Stimulated activated CD8-positive, alpha-beta memory T cell treated with anti-CD3 and anti-CD28 coated beads, Interleukin-15, amount 100 ng/mL, for 4 hours (primary cell): ENCODE results near the gene IPO9.

Experiments
- DNase-seq, 2 donors: peaks; one replicate each; pipeline ENCODE4 v3.0.0-alpha.2; 2020; ENCODE audit warnings: low read depth in 2 of 2

Gene IPO9

DNA sequence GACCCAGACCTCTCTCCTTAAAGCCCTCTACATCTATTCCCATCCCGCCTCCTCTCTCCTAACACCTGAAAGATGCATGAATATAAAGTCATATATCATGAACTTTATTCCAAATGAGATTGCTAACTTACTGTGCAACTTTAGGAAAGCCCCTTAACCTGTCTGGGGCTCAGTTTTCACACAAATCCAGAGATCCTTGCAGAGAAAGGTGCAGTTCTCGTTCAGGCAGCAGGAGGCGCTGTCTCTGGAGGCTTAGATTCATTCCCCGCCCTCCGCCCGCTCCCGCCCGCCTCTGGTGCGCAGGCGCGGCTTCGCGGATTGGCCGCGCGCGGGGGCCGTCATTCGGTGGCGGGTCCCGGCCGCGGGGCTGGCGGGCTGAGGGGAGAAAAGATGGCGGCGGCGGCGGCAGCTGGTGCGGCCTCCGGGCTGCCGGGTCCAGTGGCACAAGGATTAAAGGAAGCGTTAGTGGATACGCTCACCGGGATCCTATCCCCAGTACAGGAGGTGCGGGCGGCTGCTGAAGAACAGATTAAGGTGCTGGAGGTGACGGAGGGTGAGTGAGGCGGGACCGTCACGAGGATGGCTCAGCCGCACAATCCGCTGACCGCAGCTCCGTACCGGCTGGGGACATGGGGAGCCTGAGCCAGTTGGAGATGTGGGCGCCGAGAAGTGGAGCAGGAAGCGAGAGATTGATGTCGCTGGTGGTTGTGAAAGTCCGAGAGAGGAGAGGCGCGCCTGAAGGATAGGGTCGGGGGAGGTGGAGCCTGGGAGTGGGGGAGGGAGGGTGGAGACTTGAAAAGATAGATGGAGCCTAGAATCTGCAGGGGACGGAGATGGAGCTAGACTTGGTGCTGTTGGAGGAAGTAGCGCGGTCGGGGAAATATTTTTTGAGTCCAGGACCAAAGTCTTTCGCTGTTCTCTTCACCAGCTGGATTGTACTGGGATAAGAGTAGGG, at the start of gene IPO9:
Gene IPO9, plus strand, starts transcription at position 338 of the 955 bp plus-strand sequence. Its CDS starts 53 bp downstream, at position 391.
- peak; percentile 86 to 88 for DNase-seq

DNA sequence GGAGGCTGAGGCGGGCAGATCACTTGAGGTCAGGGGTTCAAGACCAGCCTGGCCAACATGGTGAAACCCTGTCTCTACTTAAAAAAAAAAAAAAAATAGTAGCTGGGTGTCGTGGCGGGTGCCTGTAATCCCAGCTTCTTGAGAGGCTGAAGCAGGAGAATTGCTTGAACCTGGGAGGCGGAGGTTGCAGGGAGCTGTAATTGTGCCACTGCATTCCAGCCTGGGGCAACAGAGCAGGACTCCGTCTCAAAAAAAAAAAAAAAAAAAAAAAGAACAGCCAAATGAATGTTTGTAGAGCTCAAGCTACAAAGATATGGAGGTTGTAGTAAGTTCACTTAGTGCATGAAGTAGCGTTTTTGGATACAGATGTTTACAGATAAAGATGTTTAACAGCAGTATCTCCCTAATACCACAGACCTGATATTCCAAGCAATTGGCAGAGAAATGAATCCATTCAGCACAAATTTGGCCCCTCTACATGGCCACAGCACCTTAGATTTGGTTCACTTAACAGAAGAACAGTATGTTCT, 49.5 kb upstream of the IPO9 start:
- no peak for DNase-seq

DNA sequence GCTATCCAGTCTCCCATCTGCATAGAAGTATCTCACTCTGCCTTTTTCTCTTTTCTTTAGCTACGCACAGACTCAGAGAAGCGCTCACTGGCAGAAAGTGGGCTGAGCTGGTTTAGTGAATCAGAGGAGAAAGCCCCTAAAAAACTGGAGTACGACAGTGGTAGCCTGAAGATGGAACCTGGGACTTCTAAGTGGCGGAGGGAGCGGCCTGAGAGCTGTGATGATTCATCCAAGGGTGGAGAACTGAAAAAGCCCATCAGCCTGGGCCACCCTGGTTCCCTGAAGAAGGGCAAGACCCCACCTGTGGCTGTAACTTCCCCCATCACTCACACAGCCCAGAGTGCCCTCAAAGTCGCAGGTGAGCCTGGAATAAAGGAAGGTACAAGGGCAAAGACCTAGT, 48.0 kb upstream of the IPO9 start:
- no peak for DNase-seq

DNA sequence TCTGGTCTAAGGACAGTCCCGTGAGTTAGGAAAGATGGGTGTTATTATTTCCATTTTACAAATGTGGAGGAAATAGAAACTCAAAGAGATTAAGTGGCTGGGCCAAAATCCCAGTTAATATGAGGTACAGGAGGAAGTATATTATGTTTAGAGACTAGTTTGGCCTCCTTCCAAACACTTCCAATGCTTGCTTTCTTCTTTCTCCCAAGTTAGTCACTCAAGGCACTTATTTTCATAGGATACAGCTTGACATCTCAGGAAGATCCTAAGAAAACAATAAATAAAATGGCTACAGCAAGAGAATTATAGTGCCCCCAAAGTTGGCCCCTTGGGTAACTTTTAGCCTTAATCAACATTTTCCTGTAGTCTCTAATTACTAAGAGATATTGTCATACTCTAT, 47.5 kb upstream of the IPO9 start:
- no peak for DNase-seq

DNA sequence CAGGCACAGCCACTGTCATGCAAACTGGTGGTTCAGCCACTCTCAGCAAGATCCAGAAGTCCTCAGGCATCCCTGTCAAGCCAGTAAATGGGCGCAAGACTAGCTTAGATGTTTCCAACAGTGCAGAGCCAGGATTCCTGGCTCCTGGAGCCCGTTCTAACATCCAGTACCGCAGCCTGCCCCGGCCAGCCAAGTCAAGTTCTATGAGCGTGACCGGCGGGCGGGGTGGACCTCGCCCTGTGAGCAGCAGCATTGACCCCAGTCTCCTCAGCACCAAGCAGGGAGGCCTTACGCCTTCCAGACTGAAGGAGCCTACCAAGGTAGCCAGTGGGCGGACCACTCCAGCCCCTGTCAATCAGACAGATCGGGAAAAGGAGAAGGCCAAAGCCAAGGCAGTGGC, 46.6 kb upstream of the IPO9 start:
- DNase-seq = no peak

DNA sequence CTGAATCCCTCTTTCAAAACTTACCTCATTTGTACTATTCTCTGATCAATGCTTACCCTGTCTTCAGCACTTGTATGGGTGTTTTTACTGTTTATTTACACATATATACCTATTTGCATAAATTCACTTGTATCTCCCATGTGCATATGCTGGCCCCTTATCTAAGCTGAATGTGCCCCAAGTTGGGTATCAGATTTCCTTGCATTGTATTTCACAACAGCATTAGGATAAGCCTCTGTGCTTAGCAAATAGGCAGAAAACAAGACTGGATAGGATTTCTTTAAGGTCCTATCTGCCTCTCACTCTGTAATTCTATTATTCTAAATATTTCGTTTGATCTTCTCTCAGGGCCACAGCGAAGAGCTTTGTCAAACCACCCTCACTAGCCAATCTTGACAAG, 45.9 kb upstream of the IPO9 start:
- no peak for DNase-seq

DNA sequence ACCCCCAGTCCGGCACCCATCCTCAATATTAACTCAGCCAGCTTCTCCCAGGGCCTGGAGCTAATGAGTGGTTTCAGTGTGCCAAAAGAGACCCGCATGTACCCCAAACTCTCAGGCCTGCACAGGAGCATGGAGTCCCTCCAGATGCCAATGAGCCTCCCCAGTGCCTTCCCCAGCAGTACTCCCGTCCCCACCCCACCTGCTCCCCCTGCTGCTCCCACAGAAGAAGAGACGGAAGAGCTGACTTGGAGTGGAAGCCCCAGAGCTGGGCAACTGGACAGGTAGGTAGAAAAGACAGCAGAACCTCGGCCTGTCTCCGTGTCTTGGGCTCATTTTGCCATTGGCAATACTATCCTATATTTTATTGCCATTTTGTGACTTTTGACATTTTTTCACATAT, 45.4 kb upstream of the IPO9 start:
- no peak for DNase-seq

DNA sequence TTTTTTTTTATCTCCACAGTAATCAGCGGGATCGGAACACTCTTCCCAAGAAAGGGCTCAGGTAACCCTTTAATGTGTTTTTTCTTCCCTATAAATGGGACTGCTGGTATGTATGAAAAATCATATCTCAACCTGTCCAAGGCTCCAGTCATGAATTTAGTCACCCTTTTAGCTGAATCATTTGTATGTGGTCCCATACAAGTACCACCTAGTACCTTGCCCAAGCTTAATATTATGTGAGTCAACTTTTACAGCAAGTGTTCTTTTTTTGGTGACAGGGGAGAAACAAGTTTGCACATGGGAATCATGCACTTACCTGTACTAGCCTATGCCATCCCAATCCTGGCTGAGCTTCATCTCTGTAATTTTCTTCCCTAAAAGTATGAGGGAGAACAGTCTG, 43.7 kb upstream of the IPO9 start:
- DNase-seq = no peak

DNA sequence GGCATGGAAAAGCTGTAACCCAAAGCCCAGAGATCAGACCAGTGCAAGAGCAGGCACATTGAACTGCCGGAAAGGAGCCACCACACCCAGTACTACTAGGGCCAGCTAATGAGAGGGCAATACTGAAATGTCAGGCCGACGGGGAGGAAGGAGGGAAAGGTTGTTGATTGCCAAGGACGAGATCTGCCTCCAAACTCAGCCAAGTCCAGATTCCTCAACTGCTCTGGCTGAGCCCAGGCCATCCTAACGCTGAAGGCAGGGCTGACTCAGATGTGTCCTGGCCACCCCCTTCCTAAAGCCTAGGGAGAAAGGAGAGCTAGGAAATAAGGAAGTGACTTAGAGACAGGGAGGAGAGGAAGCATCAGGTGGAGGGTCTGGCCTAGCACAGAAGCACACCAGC, 42.1 kb upstream of the IPO9 start:
- DNase-seq = no peak

DNA sequence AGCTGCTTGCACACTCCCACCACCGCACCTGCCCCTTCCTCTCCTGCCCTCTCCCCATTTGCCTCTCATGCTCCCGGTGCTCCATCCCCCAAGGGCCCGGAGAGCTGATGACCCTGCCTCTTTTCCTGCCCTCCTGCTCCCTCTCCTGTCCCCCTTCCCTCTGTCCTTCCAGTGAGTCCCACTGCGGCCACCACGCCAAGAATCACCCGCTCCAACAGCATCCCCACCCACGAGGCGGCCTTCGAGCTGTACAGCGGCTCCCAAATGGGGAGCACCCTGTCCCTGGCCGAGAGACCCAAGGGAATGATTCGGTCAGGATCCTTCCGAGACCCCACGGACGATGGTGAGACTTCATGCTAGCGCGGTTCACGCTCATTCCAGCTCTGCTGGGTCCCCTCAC, 40.7 kb upstream of the IPO9 start:
- DNase-seq = no peak

DNA sequence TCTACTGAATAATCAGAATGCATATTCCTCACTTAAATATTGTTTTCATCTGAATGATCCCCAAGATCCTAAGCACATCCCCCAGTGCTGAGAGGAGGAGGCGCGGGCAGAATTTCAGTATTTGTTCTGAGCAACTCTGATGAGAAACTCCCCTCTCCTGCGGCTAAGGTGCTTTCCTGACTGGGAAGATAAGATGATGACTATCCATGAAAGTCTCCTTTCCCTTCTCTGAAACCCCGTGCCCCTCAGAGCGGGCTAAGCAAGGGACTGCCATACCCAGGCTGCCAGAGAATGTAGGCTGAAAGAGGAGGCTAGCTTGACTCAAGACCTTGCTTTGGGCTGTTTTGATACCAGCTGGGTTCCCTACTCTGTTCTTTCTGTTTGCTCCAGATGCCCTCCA, 39.7 kb upstream of the IPO9 start:
- no peak for DNase-seq

DNA sequence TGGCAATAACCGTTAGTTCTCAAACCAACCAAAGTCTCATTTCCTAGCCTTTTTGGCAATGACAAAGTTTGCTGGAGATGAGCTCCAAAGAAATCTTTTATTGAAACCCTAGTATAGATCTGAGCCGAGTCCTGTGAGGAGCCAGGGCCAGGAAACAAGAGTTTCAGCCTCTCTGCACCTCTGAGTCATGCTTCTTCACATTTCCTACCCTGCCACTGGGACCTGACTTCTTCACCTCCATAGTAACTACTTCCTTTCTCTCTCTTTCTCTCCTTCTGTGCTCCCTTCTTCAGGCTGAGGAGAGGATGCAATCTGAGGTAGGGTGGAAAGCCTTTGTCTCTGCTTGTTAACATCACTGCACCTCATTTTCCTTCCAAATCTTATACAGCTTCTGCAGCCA, 38.7 kb upstream of the IPO9 start:
- no peak for DNase-seq

DNA sequence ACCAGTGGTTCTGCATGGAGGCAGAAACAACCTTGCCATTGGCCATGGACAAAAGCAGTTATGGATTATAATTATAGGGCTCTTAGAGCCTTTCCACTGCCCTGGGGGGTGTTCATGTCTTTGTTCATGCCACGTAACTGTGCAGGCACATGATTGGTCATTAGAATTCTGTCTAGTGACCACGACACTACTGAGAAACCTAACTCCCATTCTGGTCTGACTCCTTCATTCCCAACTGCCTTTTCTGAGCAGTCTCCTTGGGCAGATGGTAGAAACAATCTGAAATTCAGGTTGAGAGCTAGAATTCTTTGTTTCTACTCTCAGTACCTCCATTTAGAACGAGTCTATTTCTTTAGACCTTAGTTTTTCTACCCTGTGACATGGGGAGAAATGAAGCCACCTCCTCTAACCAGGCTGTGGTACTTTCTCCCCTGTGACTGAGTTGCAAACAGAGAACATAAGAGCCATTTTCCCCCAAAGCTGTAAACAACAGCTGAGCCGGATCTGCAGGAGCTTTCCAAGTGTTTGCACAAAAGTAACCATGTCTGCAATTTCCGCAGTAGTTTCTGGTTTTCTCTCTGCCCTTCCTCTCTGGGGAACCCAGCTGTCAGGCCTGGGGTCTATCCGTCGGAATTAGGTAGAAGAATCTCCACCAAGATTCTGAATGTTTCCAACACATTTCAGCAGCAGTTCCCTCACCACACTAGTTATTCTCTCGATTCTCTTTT, 37.7 kb upstream of the IPO9 start:
- no peak for DNase-seq

DNA sequence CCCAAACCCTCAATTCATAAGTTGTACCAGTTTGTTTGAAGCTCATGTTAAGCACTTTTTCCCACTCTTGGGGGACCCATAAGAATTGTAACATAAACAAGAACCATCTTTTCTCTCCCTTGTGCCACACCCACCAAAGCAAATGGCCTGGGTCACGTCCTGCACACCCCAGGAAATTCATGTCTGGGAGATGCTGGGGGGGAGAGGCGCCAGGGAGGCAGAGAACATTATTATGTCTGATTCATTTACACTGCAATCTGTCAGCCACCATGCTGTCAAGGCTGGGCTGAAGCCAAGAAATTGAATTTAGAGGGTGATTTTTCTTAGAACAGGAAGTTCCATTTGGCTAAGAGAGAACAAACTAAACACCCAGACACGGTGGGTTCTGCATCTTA, 37.2 kb upstream of the IPO9 start:
- no peak for DNase-seq

DNA sequence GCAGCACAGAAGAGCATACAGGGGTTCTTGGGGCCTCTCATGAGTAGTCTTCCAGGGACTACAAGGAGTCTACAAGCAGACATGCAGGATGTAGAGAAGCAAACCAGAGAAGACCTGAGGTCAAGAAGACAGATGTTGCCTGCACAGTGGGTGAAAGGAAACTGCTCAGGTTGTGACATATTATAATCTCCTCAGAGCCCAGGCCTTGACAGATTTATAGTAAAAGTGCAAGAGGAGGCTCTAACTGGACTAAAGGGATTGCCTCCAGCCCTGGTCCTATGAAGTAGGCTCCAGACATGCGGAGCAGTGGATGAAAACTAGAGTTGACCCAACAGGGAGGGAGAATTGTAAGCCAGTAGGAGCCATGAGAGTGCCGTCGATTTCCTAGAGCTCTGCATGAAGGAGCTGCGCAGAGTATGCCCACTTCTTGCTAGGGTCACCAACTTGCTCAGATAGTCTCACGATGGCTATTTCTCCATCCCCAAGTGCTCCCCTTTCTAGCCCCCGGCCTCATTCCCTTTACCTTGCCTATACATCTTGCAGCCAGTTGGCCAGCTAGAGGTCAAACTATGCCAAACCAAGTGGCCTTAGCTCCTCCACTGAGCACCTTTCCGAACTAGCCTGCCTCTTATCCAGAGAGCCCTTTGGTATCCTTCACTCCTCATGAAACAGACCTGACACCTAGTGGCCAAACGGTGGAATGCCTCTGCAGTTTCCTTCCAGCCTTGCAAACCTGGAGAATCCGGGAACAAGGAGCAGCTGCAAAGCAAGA, 36.2 kb upstream of the IPO9 start:
- DNase-seq = no peak

DNA sequence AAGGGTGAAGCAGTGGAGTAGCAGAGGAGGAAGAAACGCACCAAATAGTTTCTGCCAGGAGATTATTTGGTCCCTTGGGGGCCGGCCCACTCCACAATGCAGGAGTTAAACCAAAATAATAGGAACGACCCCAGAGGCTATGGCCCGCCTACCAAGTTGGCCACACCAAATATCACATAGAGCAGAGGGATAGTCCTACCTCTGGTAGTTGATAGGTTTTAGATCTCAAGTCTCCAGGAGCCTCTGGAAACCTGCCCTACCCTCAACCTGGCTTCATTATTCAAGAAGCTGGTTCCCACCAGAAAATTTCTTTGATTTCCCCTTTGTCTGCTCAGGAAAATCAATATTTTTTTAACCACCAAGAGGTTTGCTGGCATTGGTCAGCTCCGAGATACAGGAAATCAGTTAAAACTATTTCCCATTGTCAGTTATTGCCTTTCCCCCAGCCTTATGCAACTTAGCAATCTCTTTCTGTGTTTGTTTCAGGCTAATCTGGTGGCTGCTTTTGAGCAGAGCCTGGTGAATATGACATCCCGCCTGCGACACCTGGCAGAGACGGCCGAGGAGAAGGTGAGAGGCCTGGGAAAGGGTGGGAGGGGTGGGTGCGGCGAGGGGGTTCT, 35.5 kb upstream of the IPO9 start:
- DNase-seq = no peak

DNA sequence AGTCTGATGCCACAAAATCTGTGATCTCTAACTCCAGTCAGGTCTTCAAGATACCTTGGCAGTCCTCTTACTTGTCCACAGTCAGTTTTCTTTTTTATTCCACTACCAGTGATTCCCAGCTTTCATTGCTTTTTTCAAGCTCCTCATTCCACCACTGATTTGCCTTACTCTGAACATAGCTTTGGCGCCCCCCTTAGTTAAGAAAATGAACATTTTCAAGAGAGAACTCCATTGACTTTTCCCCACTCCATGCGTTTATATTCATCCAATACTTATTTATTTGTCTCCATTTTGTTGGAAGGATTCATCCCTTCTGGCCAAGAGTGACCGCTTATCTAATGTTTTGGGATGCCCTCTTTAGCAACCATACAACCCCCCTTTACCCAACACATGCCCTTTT, 33.9 kb upstream of the IPO9 start:
- DNase-seq = no peak

DNA sequence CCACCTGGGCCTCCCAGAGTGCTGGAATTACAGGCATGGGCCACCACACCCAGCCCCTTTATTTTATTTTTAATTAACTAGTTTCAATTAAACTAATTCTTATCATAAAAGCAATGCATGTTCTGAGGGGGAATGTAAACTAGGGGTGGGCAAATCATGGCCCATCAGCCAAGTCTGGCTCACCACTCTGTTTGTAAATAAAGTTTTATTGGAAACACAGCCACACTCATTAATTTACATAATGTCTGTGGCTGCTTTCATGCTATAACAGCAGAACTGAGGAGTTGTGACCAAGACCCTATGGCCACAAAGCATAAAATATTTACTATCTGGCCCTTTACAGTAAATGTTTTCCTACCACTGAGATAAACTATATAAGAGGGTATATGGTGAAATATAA, 28.7 kb upstream of the IPO9 start:
- DNase-seq = no peak

DNA sequence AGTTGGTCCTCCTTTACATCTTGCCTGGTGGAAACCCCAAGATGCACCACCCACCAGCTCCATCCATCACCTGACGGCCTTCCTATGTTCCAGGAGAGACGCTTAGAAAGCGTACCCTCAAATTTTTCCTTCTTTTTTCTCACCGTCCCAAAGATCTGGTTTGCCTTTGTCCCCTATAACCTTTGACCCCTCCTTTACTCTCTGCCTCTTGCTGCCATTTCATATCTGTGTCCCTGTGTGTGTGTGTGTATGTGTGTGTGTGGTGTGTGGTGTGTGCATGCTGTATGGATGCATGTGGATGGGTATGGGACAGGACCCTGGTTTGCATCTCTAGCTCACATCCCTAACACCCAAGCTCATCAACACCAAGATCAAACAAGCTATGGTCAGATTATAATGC, 22.2 kb upstream of the IPO9 start:
- DNase-seq = no peak

DNA sequence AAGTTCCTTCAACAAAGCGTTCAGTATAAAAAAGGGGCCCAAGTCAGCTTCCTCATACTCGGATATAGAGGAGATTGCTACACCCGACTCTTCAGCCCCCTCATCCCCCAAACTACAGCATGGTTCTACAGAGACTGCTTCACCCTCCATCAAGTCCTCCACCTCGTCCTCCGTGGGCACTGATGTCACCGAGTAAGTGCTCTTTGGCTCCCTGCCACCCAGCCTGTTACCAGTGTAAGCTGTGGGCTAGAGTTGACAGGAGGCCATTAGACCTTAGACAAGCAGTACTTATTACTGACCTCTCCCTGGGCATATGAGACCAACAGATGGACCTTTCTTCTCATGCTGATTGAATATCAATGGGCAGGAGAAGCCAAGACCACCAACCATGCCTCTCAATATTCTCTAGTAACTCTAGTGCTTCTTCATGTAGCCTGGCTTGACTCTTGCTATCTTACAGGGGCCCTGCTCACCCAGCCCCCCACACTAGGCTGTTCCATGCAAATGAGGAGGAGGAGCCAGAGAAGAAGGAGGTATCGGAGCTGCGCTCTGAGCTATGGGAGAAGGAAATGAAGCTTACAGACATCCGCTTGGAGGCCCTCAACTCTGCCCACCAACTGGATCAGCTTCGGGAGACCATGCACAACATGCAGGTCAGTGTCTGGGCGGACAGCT, 20.9 kb upstream of the IPO9 start:
- no peak for DNase-seq

DNA sequence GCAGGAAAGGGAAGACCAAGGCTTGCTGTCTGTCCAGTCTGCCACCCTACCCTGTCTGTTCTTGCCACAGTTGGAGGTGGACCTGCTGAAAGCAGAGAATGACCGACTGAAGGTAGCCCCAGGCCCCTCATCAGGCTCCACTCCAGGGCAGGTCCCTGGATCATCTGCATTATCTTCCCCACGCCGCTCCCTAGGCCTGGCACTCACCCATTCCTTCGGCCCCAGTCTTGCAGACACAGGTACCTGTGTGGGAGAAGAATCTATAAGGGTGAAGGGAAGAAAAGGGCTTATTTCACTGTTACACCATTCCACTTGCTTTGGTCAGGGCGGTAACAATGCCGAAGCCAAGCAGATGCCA, 20.3 kb upstream of the IPO9 start:
- DNase-seq = no peak
